ENCODE results near the gene ATP8B4.

The ATP8B4 gene

GRCh38 chr15:49814709-49815108, 304.3 kb downstream of the ATP8B4 start:
- no peak for ATAC-seq
- TF ChIP-seq ZFP30 (CRISPR knock-in tag; IDR thresholded peaks at IDR 0.05) (no peak), GLIS3 (CRISPR knock-in tag; IDR thresholded peaks at IDR 0.05) (no peak), ZNF70 (CRISPR knock-in tag; IDR thresholded peaks at IDR 0.05) (no peak), ARNTL (CRISPR knock-in tag; IDR thresholded peaks at IDR 0.05; ENCODE audit: borderline replicate concordance, low read depth) (no peak), CREB5 (CRISPR knock-in tag; IDR thresholded peaks at IDR 0.05; ENCODE audit: low read depth) (no peak), ZNF565 (CRISPR knock-in tag; conservative IDR thresholded peaks at IDR 0.05; ENCODE audit: low read depth) (no peak), CSRNP3 (CRISPR knock-in tag; IDR thresholded peaks at IDR 0.05) (no peak), ZNF8 (CRISPR knock-in tag; IDR thresholded peaks at IDR 0.05) (no peak), OSR1 (CRISPR knock-in tag; IDR thresholded peaks at IDR 0.05) (no peak), TCF4 (CRISPR knock-in tag; IDR thresholded peaks at IDR 0.05; ENCODE audit: borderline replicate concordance) (no peak), PPARA (CRISPR knock-in tag; IDR thresholded peaks at IDR 0.05; ENCODE audit: borderline replicate concordance) (no peak), TOX (CRISPR knock-in tag; IDR thresholded peaks at IDR 0.05; ENCODE audit: borderline replicate concordance) (no peak)

- no peak for ATAC-seq
- no peak for TF ChIP-seq CREB5 (CRISPR knock-in tag; IDR thresholded peaks at IDR 0.05; ENCODE audit: low read depth)
- TF ChIP-seq ISL1 (CRISPR knock-in tag; IDR thresholded peaks at IDR 0.05) = no peak
- no peak for TF ChIP-seq CSDC2 (CRISPR knock-in tag; IDR thresholded peaks at IDR 0.05)
- no peak for TF ChIP-seq PATZ1 (CRISPR knock-in tag; IDR thresholded peaks at IDR 0.05; ENCODE audit: borderline replicate concordance)
- TF ChIP-seq ZNF8 (CRISPR knock-in tag; IDR thresholded peaks at IDR 0.05) = no peak
- TF ChIP-seq PPARA (CRISPR knock-in tag; IDR thresholded peaks at IDR 0.05; ENCODE audit: borderline replicate concordance) = no peak
- no peak for TF ChIP-seq ZFP3 (CRISPR knock-in tag; IDR thresholded peaks at IDR 0.05)
- TF ChIP-seq GLIS3 (CRISPR knock-in tag; IDR thresholded peaks at IDR 0.05) = no peak
- TF ChIP-seq POU6F1 (CRISPR knock-in tag; IDR thresholded peaks at IDR 0.05; ENCODE audit: borderline replicate concordance, low read depth) = no peak
- TF ChIP-seq ZNF70 (CRISPR knock-in tag; IDR thresholded peaks at IDR 0.05) = no peak
These were observed 305.4 kb downstream of the ATP8B4 start for GRCh38 chr15:49813625-49814024.

GRCh38 chr15:49810720-49811119, 308.3 kb downstream of the ATP8B4 start:
- TF ChIP-seq TCF4 (CRISPR knock-in tag; IDR thresholded peaks at IDR 0.05; ENCODE audit: borderline replicate concordance) = no peak
- no peak for TF ChIP-seq TOX (CRISPR knock-in tag; IDR thresholded peaks at IDR 0.05; ENCODE audit: borderline replicate concordance)
- no peak for TF ChIP-seq ZNF8 (CRISPR knock-in tag; IDR thresholded peaks at IDR 0.05)
- TF ChIP-seq SNAI2 (CRISPR knock-in tag; IDR thresholded peaks at IDR 0.05) = no peak
- TF ChIP-seq PPARA (CRISPR knock-in tag; IDR thresholded peaks at IDR 0.05; ENCODE audit: borderline replicate concordance) = no peak
- TF ChIP-seq OSR1 (CRISPR knock-in tag; IDR thresholded peaks at IDR 0.05) = no peak
- TF ChIP-seq ZFP30 (CRISPR knock-in tag; IDR thresholded peaks at IDR 0.05) = no peak
- no peak for TF ChIP-seq ZNF565 (CRISPR knock-in tag; conservative IDR thresholded peaks at IDR 0.05; ENCODE audit: low read depth)

GRCh38 chr15:49809894-49810609, 309.0 kb downstream of the ATP8B4 start:
- TF ChIP-seq ZFP30 (CRISPR knock-in tag; IDR thresholded peaks at IDR 0.05) = no peak
- no peak for TF ChIP-seq ZNF565 (CRISPR knock-in tag; conservative IDR thresholded peaks at IDR 0.05; ENCODE audit: low read depth)
- TF ChIP-seq TOX (CRISPR knock-in tag; IDR thresholded peaks at IDR 0.05; ENCODE audit: borderline replicate concordance) = no peak
- TF ChIP-seq CREB5 (CRISPR knock-in tag; IDR thresholded peaks at IDR 0.05; ENCODE audit: low read depth) = no peak
- TF ChIP-seq CSRNP3 (CRISPR knock-in tag; IDR thresholded peaks at IDR 0.05) = no peak
- TF ChIP-seq GLIS3 (CRISPR knock-in tag; IDR thresholded peaks at IDR 0.05) = no peak
- no peak for ATAC-seq

More at GRCh38 chr15:49810720-49811119, 308.3 kb downstream of the ATP8B4 start:
- no peak for ATAC-seq
